Parathyroid adenoma (tissue), 2 donors: Measurements from ENCODE around the gene CARMIL3.
A peak's percentile ranks its signal among the peaks of the same experiment; 100 is the strongest.

Experiments
- H2AFZ ChIP-seq: fragments of 300-600 bp; sonication (generic); one replicate; pipeline ENCODE4 v1.7.0; 2017; ENCODE audit warnings: antibody characterized with exemption, mild to moderate bottlenecking
- H3K27ac ChIP-seq: fragments of 300-600 bp; sonication (generic); one replicate; pipeline ENCODE4 v1.7.0; 2017
- H3K27me3 ChIP-seq: fragments of 300-600 bp; sonication (generic); one replicate; pipeline ENCODE4 v1.7.0; 2017; ENCODE audit warnings: low read length; ENCODE audit not compliant: control insufficient read depth, insufficient read depth
- H3K36me3 ChIP-seq: fragments of 300-600 bp; sonication (generic); one replicate; pipeline ENCODE4 v1.7.0; 2017; ENCODE audit warnings: low read length; ENCODE audit not compliant: control insufficient read depth, insufficient read depth
- H3K4me1 ChIP-seq: fragments of 300-600 bp; sonication (generic); one replicate; pipeline ENCODE4 v1.7.0; 2017; ENCODE audit warnings: control low read depth
- H3K4me2 ChIP-seq: fragments of 300-600 bp; sonication (generic); one replicate; pipeline ENCODE4 v1.7.0; 2017; ENCODE audit warnings: low read length
- H3K4me3 ChIP-seq: fragments of 300-600 bp; sonication (generic); one replicate; pipeline ENCODE4 v1.7.0; 2017; ENCODE audit warnings: low read depth, low read length
- H3K79me2 ChIP-seq: fragments of 300-600 bp; sonication (generic); one replicate; pipeline ENCODE4 v1.7.0; 2017; ENCODE audit warnings: control low read depth
- H3K9ac ChIP-seq: fragments of 300-600 bp; sonication (generic); one replicate; pipeline ENCODE4 v1.7.0; 2017; ENCODE audit warnings: mild to moderate bottlenecking
- H3K9me3 ChIP-seq: fragments of 300-600 bp; sonication (generic); one replicate; pipeline ENCODE4 v1.7.0; 2017; ENCODE audit warnings: low read length; ENCODE audit not compliant: control insufficient read depth
- CTCF ChIP-seq: fragments of 300-600 bp; sonication (generic); IDR thresholded peaks from one replicate; pipeline ENCODE4 v1.7.0; 2017; ENCODE audit warnings: antibody characterized with exemption, mild to moderate bottlenecking
- donor health status: primary hyperparathyroidism.

CARMIL3 gene

GRCh38 chr14:24058260-24058950 lies 6.6 kb downstream of the CARMIL3 start:
- H2AFZ ChIP-seq = no peak overlapping the region
- H3K4me1 ChIP-seq = peaks cover 3% of the 10 kb centered on the region
- no peaks in the 10 kb centered on the region for H3K27me3 ChIP-seq
- TF ChIP-seq CTCF = peak; percentile 82
- no peaks in the 10 kb centered on the region for H3K9me3 ChIP-seq
- no peaks in the 10 kb centered on the region for H3K79me2 ChIP-seq
- no peak overlapping the region for H3K27ac ChIP-seq
- H3K4me2 ChIP-seq = no peak overlapping the region
- H3K9ac ChIP-seq = no peak overlapping the region
- no peak overlapping the region for H3K4me3 ChIP-seq
- no peaks in the 10 kb centered on the region for H3K36me3 ChIP-seq

GRCh38 chr14:24058951-24059475 lies 7.2 kb downstream of the CARMIL3 start:
- H3K4me3 ChIP-seq = no peak overlapping the region
- no peaks in the 10 kb centered on the region for H3K36me3 ChIP-seq
- no peaks in the 10 kb centered on the region for H3K4me1 ChIP-seq
- H2AFZ ChIP-seq = no peak overlapping the region
- H3K9me3 ChIP-seq = no peaks in the 10 kb centered on the region
- H3K9ac ChIP-seq = no peak overlapping the region
- TF ChIP-seq CTCF = no peak
- no peak overlapping the region for H3K27ac ChIP-seq
- H3K79me2 ChIP-seq = no peaks in the 10 kb centered on the region
- H3K27me3 ChIP-seq = no peaks in the 10 kb centered on the region
- H3K4me2 ChIP-seq = no peak overlapping the region

GRCh38 chr14:24059841-24060388 lies 8.1 kb downstream of the CARMIL3 start:
- no peaks in the 10 kb centered on the region for H3K27me3 ChIP-seq
- no peak overlapping the region for H3K27ac ChIP-seq
- H3K9ac ChIP-seq = no peak overlapping the region
- no peaks in the 10 kb centered on the region for H3K4me1 ChIP-seq
- H3K4me2 ChIP-seq = no peak overlapping the region
- H3K9me3 ChIP-seq = no peaks in the 10 kb centered on the region
- H3K4me3 ChIP-seq = no peak overlapping the region
- H3K36me3 ChIP-seq = no peaks in the 10 kb centered on the region
- H3K79me2 ChIP-seq = no peaks in the 10 kb centered on the region
- H2AFZ ChIP-seq = no peak overlapping the region
- TF ChIP-seq CTCF = no peak

- H3K79me2 ChIP-seq = no peaks in the 10 kb centered on the region
- TF ChIP-seq CTCF = no peak
- no peaks in the 10 kb centered on the region for H3K4me1 ChIP-seq
- no peak overlapping the region for H3K4me2 ChIP-seq
- no peak overlapping the region for H3K27ac ChIP-seq
- no peak overlapping the region for H2AFZ ChIP-seq
- H3K9ac ChIP-seq = no peak overlapping the region
- H3K4me3 ChIP-seq = no peak overlapping the region
- H3K27me3 ChIP-seq = no peaks in the 10 kb centered on the region
- no peaks in the 10 kb centered on the region for H3K9me3 ChIP-seq
- no peaks in the 10 kb centered on the region for H3K36me3 ChIP-seq
These were observed 8.6 kb downstream of the CARMIL3 start for GRCh38 chr14:24060443-24060842.
